Glutamatergic neuron (in vitro differentiated cells): ENCODE data around the gene GTPBP6. TPM values are rescaled to one million over a fixed set of nuclear protein-coding genes. Genes with fewer than 3 reads are reported as not detected.

Source experiments
- DNase-seq: peaks from one replicate; pipeline ENCODE4 v3.0.0; 2022
- H3K27ac Mint-ChIP-seq: one replicate; pipeline ENCODE4 v1.8.0; 2020; ENCODE audit warnings: mild to moderate bottlenecking, mixed read lengths, inconsistent platforms; ENCODE audit not compliant: unreplicated experiment
- H3K27me3 Mint-ChIP-seq: one replicate; pipeline ENCODE4 v1.8.0; 2020; ENCODE audit warnings: mild to moderate bottlenecking, moderate library complexity, mixed read lengths, inconsistent platforms; ENCODE audit not compliant: unreplicated experiment
- H3K36me3 Mint-ChIP-seq: one replicate; pipeline ENCODE4 v1.8.0; 2020; ENCODE audit warnings: mild to moderate bottlenecking, mixed read lengths, inconsistent platforms; ENCODE audit not compliant: unreplicated experiment
- H3K4me1 Mint-ChIP-seq: one replicate; pipeline ENCODE4 v1.8.0; 2020; ENCODE audit warnings: mild to moderate bottlenecking, low read depth, mixed read lengths, inconsistent platforms; ENCODE audit not compliant: unreplicated experiment
- H3K4me3 Mint-ChIP-seq: one replicate; pipeline ENCODE4 v1.8.0; 2020; ENCODE audit warnings: mild to moderate bottlenecking, mixed read lengths, inconsistent platforms; ENCODE audit not compliant: unreplicated experiment
- H3K9me3 Mint-ChIP-seq: one replicate; pipeline ENCODE4 v1.8.0; 2020; ENCODE audit warnings: mild to moderate bottlenecking, moderate library complexity, mixed read lengths, inconsistent platforms; ENCODE audit not compliant: unreplicated experiment
- CTCF ChIP-seq: fragments of 200-600 bp; sonication (generic); IDR thresholded peaks from one replicate; pipeline ENCODE4 v1.5.0; 2021; ENCODE audit not compliant: partially characterized antibody, unreplicated experiment
- total RNA-seq: library from RNA; stranded (reverse); fragmentation: NEBNext Ultra II Directional; extraction: Animal tissue kit (Norgen Biotek cat#: 25700); gene quantifications from one replicate; pipeline ENCODE4 v1.2.1, GENCODE V29; 2021; ENCODE audit not compliant: unreplicated experiment

GTPBP6 gene
- total RNA-seq, 1 donor from 2014 or later = 52.3 TPM

- Mint-ChIP-seq H3K27ac (peak overlapping the region; percentile 91), H3K27me3 (peaks cover 11% of the 10 kb centered on the region), H3K4me3 (peak overlapping the region; percentile 89), H3K36me3 (peaks cover 6% of the 10 kb centered on the region), H3K9me3 (peaks cover 11% of the 10 kb centered on the region), H3K4me1 (no peaks in the 10 kb centered on the region)
- TF ChIP-seq CTCF = no peak
- peak; percentile 95 for DNase-seq
These were observed 1.1 kb downstream of the GTPBP6 start for GRCh38 chrX:317424-318067.

GRCh38 chrX:316351-317325 lies 2.0 kb downstream of the GTPBP6 start:
- Mint-ChIP-seq H3K4me3 (peak overlapping the region; percentile 59), H3K4me1 (no peaks in the 10 kb centered on the region), H3K27me3 (peaks cover 15% of the 10 kb centered on the region), H3K9me3 (peaks cover 11% of the 10 kb centered on the region), H3K36me3 (peaks cover 10% of the 10 kb centered on the region), H3K27ac (no peak overlapping the region)
- no peak for DNase-seq
- TF ChIP-seq CTCF = no peak

GRCh38 chrX:314781-315595 lies 3.6 kb downstream of the GTPBP6 start:
- DNase-seq = no peak
- Mint-ChIP-seq H3K9me3 (peaks cover 12% of the 10 kb centered on the region), H3K36me3 (peaks cover 10% of the 10 kb centered on the region), H3K27me3 (peaks cover 11% of the 10 kb centered on the region), H3K4me3 (no peak overlapping the region), H3K27ac (no peak overlapping the region), H3K4me1 (no peaks in the 10 kb centered on the region)
- TF ChIP-seq CTCF = no peak

- no peak for DNase-seq
- Mint-ChIP-seq H3K27ac (no peak overlapping the region), H3K4me3 (no peak overlapping the region), H3K4me1 (no peaks in the 10 kb centered on the region), H3K36me3 (peaks cover 10% of the 10 kb centered on the region), H3K27me3 (peaks cover 11% of the 10 kb centered on the region), H3K9me3 (peaks cover 12% of the 10 kb centered on the region)
- TF ChIP-seq CTCF = no peak
These were observed 4.5 kb downstream of the GTPBP6 start for GRCh38 chrX:314049-314448.
